SK-N-SH treated with all-trans-retinoic acid at 6 μM for 48 hours (cell line): Measurements from ENCODE around the gene SLC26A9.

Source experiments
- CREB5 ChIP-seq: fragments of 250-450 bp; sonication (Bioruptor Pico); IDR thresholded peaks from 2 replicates; pipeline ENCODE4 v1.5.1; 2020; ENCODE audit warnings: low read depth, mild to moderate bottlenecking, moderate library complexity
- OSR1 ChIP-seq: fragments of 250-450 bp; sonication (Bioruptor Pico); IDR thresholded peaks from 2 replicates; pipeline ENCODE4 v1.8.0; 2022; ENCODE audit warnings: moderate library complexity, mild to moderate bottlenecking, inconsistent platforms
- TSHZ2 ChIP-seq: fragments of 250-450 bp; sonication (Bioruptor Pico); IDR thresholded peaks from 2 replicates; pipeline ENCODE4 v1.5.0; 2020; ENCODE audit warnings: mild to moderate bottlenecking, moderate library complexity

GRCh38 chr1:205973377-205974232 lies 30.3 kb upstream of the SLC26A9 start:
- TF ChIP-seq TSHZ2 (CRISPR knock-in tag) (no peak), OSR1 (CRISPR knock-in tag) (no peak), CREB5 (CRISPR knock-in tag) (no peak)
